Measurements from ENCODE around the gene PRSS2. TPM values are rescaled to one million over a fixed set of nuclear protein-coding genes. Genes with fewer than 3 reads are reported as not detected.

The PRSS2 gene
- total RNA-seq, 1 donor: 22.9 TPM

GRCh38 chr7:142800088-142800487 is 29.3 kb downstream of the PRSS2 start:
- no peak for DNase-seq (ENCODE audit: low read depth in 2 of 3, low spot score in 2 of 3)

GRCh38 chr7:142800699-142801260 is 30.0 kb downstream of the PRSS2 start:
- DNase-seq (ENCODE audit: low read depth in 2 of 3, low spot score in 2 of 3): no peak

GRCh38 chr7:142801601-142802295 is 31.0 kb downstream of the PRSS2 start:
- no peak for DNase-seq (ENCODE audit: low read depth in 2 of 3, low spot score in 2 of 3)

GRCh38 chr7:142802301-142802700 is 31.5 kb downstream of the PRSS2 start:
- no peak for DNase-seq (ENCODE audit: low read depth in 2 of 3, low spot score in 2 of 3)

GRCh38 chr7:142803901-142804300 is 33.1 kb downstream of the PRSS2 start:
- DNase-seq (ENCODE audit: low read depth in 2 of 3, low spot score in 2 of 3): no peak

GRCh38 chr7:142804728-142805207 is 34.0 kb downstream of the PRSS2 start:
- peak in 2 of 3 donors; percentile 75 to 91 for DNase-seq (ENCODE audit: low read depth in 2 of 3, low spot score in 2 of 3)

GRCh38 chr7:142805350-142806021 is 34.7 kb downstream of the PRSS2 start:
- no peak for DNase-seq (ENCODE audit: low read depth in 2 of 3, low spot score in 2 of 3)

GRCh38 chr7:142806022-142806356 is 35.2 kb downstream of the PRSS2 start:
- peak in 2 of 3 donors; percentile 45 to 60 for DNase-seq (ENCODE audit: low read depth in 2 of 3, low spot score in 2 of 3)

- DNase-seq (ENCODE audit: low read depth in 2 of 3, low spot score in 2 of 3): no peak
Observed at GRCh38 chr7:142806957-142807356, 36.2 kb downstream of the PRSS2 start.

GRCh38 chr7:142807855-142808460 is 37.2 kb downstream of the PRSS2 start:
- DNase-seq (ENCODE audit: low read depth in 2 of 3, low spot score in 2 of 3): peak in 1 of 3 donors; percentile 58

GRCh38 chr7:142808461-142808801 is 37.7 kb downstream of the PRSS2 start:
- no peak for DNase-seq (ENCODE audit: low read depth in 2 of 3, low spot score in 2 of 3)

GRCh38 chr7:142808802-142809583 is 38.2 kb downstream of the PRSS2 start:
- DNase-seq (ENCODE audit: low read depth in 2 of 3, low spot score in 2 of 3): peak; percentile 92 to 98 (median 92)

GRCh38 chr7:142809671-142810070 is 38.9 kb downstream of the PRSS2 start:
- DNase-seq (ENCODE audit: low read depth in 2 of 3, low spot score in 2 of 3): no peak

GRCh38 chr7:142811154-142811737 is 40.5 kb downstream of the PRSS2 start:
- DNase-seq (ENCODE audit: low read depth in 2 of 3, low spot score in 2 of 3): peak; percentile 56 to 79 (median 69)

- no peak for DNase-seq (ENCODE audit: low read depth in 2 of 3, low spot score in 2 of 3)
Observed at GRCh38 chr7:142812437-142813215, 41.9 kb downstream of the PRSS2 start.

- no peak for DNase-seq (ENCODE audit: low read depth in 2 of 3, low spot score in 2 of 3)
Observed at GRCh38 chr7:142813226-142813625, 42.5 kb downstream of the PRSS2 start.

GRCh38 chr7:142813699-142814098 is 42.9 kb downstream of the PRSS2 start:
- no peak for DNase-seq (ENCODE audit: low read depth in 2 of 3, low spot score in 2 of 3)

GRCh38 chr7:142814451-142814850 is 43.7 kb downstream of the PRSS2 start:
- no peak for DNase-seq (ENCODE audit: low read depth in 2 of 3, low spot score in 2 of 3)

- no peak for DNase-seq (ENCODE audit: low read depth in 2 of 3, low spot score in 2 of 3)
Observed at GRCh38 chr7:142815134-142815533, 44.4 kb downstream of the PRSS2 start.

GRCh38 chr7:142817506-142817905 is 46.7 kb downstream of the PRSS2 start:
- no peak for DNase-seq (ENCODE audit: low read depth in 2 of 3, low spot score in 2 of 3)
